Liver (tissue), 3 donors: ENCODE data around the gene HSPA8.

Experiments
- ATF3 ChIP-seq: IDR thresholded peaks from 2 replicates; pipeline ENCODE4 v1.6.1; 2016; ENCODE audit warnings: antibody characterized with exemption
- CTCF ChIP-seq: fragments of 150-350 bp; IDR thresholded peaks from 2 replicates; pipeline ENCODE4 v1.5.1; 2017; ENCODE audit warnings: improper control_type of control experiment, low read depth, low read length; ENCODE audit not compliant: missing input control
- donor health status: healthy.
- donor health status: healthy.

GRCh38 chr11:123018702-123019101 lies 43.2 kb downstream of the HSPA8 start:
- TF ChIP-seq CTCF (no peak), ATF3 (no peak)
